ENCODE data around the gene OR6C70. TPM values are rescaled to one million over a fixed set of nuclear protein-coding genes. Genes with fewer than 3 reads are reported as not detected.
"Not testable (repeated sequence)": the region's sequence is repeated elsewhere in the genome, so short reads cannot be mapped to it uniquely, and the experiment has no call there.

Gene OR6C70
- polyA plus RNA-seq (ENCODE audit: insufficient read length in 12 of 12): not detected
- long read RNA-seq, donor 1: 0 reads
- long read RNA-seq, donor 2: 0 reads
- long read RNA-seq, donor 3: 0 reads
- long read RNA-seq, donor 4: 0 reads
- long read RNA-seq, donor 5: 0 reads
- long read RNA-seq, donor 6: 0 reads
- long read RNA-seq, donor 7: 0 reads
- long read RNA-seq, donor 8: 0 reads
- long read RNA-seq, donor 9: 0 reads
- long read RNA-seq, donor 10: 0 reads
- long read RNA-seq, donor 11: 0 reads

GRCh38 chr12:55470088-55470829 is at the start of gene OR6C70:
TSS of gene OR6C70 (minus strand) at chr12:55470138. CDS start at chr12:55470138, 0 bp downstream.
- DNase-seq: no peak

- no peak for DNase-seq
Measured at GRCh38 chr12:55516391-55516790, 46.5 kb upstream of the OR6C70 start.

- no peak for DNase-seq
Measured at GRCh38 chr12:55515696-55516095, 45.8 kb upstream of the OR6C70 start.

- no peak for DNase-seq
Measured at GRCh38 chr12:55501601-55502000, 31.7 kb upstream of the OR6C70 start.

- DNase-seq: no peak
Measured at GRCh38 chr12:55499810-55500252, 29.9 kb upstream of the OR6C70 start.

GRCh38 chr12:55499231-55499630 is 29.3 kb upstream of the OR6C70 start:
- no peak for DNase-seq

- no peak for DNase-seq
Measured at GRCh38 chr12:55495490-55495889, 25.6 kb upstream of the OR6C70 start.

GRCh38 chr12:55492078-55492477 is 22.1 kb upstream of the OR6C70 start, which contains the start of gene OR6C68:
TSS of gene OR6C68 (plus strand) at chr12:55492378. CDS start at chr12:55492378, 0 bp downstream.
- no peak for DNase-seq

- DNase-seq: not testable (repeated sequence)
Measured at GRCh38 chr12:55484284-55484683, 14.3 kb upstream of the OR6C70 start.

GRCh38 chr12:55479136-55479535 is 9.2 kb upstream of the OR6C70 start:
- not testable (repeated sequence) for DNase-seq

- DNase-seq: no peak
Measured at GRCh38 chr12:55472264-55472663, 2.3 kb upstream of the OR6C70 start.

GRCh38 chr12:55469291-55469690 is 647 bp downstream of the OR6C70 start:
- DNase-seq: no peak

GRCh38 chr12:55467836-55468235 is 2.1 kb downstream of the OR6C70 start:
- DNase-seq: no peak

GRCh38 chr12:55464926-55465325 is 5.0 kb downstream of the OR6C70 start:
- DNase-seq: not testable (repeated sequence)

GRCh38 chr12:55448825-55449224 is 21.1 kb downstream of the OR6C70 start:
- no peak for DNase-seq

GRCh38 chr12:55446326-55446725 is 23.6 kb downstream of the OR6C70 start:
- no peak for DNase-seq

GRCh38 chr12:55445357-55445756 is 24.6 kb downstream of the OR6C70 start:
- no peak for DNase-seq

GRCh38 chr12:55443776-55444175 is 26.2 kb downstream of the OR6C70 start, which contains the start of gene OR6C2:
TSS of gene OR6C2 (plus strand) at chr12:55444076. CDS start at chr12:55452214, 8,138 bp downstream.
- DNase-seq: no peak

- not testable (repeated sequence) for DNase-seq
Measured at GRCh38 chr12:55441233-55441632, 28.7 kb downstream of the OR6C70 start.

- no peak for DNase-seq
Measured at GRCh38 chr12:55428331-55429243, 41.4 kb downstream of the OR6C70 start.

- DNase-seq: no peak
Measured at GRCh38 chr12:55425954-55426353, 44.0 kb downstream of the OR6C70 start, which contains the start of gene OR6C76. TSS of gene OR6C76 (plus strand) at chr12:55426254. CDS start at chr12:55426254, 0 bp downstream.

Data from muscle of arm (tissue), 14 donors.